ENCODE measurements around the gene CLPTM1. TPM values are rescaled to one million over a fixed set of nuclear protein-coding genes. Genes with fewer than 3 reads are reported as not detected.
A peak's percentile ranks its signal among the peaks of the same experiment; 100 is the strongest.
"Not testable (repeated sequence)": the region's sequence is repeated elsewhere in the genome, so short reads cannot be mapped to it uniquely, and the experiment has no call there.

Gene CLPTM1
- total RNA-seq, 4 donors from 2014 or later = 61.3 to 116 (median 89.4) TPM

- H3K4me1 ChIP-seq = no peaks in the 10 kb centered on the region
- ATAC-seq (no peak), DNase-seq (no peak)
- H3K27ac ChIP-seq = no peak overlapping the region
- no peak overlapping the region for H3K4me3 ChIP-seq
- no peaks in the 10 kb centered on the region for H3K9me3 ChIP-seq
- intact Hi-C loops (cut with DNase I; ENCODE audit: low total_unique reads) (no loop called here), in situ Hi-C loops (cut with MboI; ENCODE audit: low sequenced_read_pairs in 4 of 4) (loop anchor here in 2 of 4 donors (5.0 to 10.0 kb wide), 2 partner anchors 44 to 47 kb away; partner anchors contain the start of gene CLPTM1 (in 1 of the 2))
- TF ChIP-seq CTCF (IDR thresholded peaks at IDR 0.05 in 4 of 5, conservative IDR thresholded peaks at IDR 0.05 in 1 of 5) (no peak), POLR2A (IDR thresholded peaks at IDR 0.05) (no peak)
- H3K36me3 ChIP-seq = peaks cover 0 to under 1% of the 10 kb centered on the region in 2 donors
- H3K27me3 ChIP-seq = peaks cover 52 to 54% (median 54%) of the 10 kb centered on the region in 3 donors
Measured at GRCh38 chr19:44908074-44908835, 46.9 kb upstream of the CLPTM1 start.

GRCh38 chr19:44908836-44909261 lies 46.3 kb upstream of the CLPTM1 start:
- H3K27ac ChIP-seq = no peak overlapping the region
- in situ Hi-C loops (cut with MboI; ENCODE audit: low sequenced_read_pairs in 4 of 4) = loop anchor here in 2 of 4 donors (5.0 to 10.0 kb wide), 2 partner anchors 43 to 46 kb away; partner anchors contain the start of gene CLPTM1 (in 1 of the 2)
- DNase-seq (no peak), ATAC-seq (no peak)
- H3K27me3 ChIP-seq = peaks cover 52 to 54% (median 54%) of the 10 kb centered on the region in 3 donors
- H3K4me3 ChIP-seq = no peak overlapping the region
- H3K9me3 ChIP-seq = no peaks in the 10 kb centered on the region
- no peak for TF ChIP-seq POLR2A (IDR thresholded peaks at IDR 0.05)
- TF ChIP-seq CTCF (IDR thresholded peaks at IDR 0.05 in 4 of 5, conservative IDR thresholded peaks at IDR 0.05 in 1 of 5) = no peak
- no peaks in the 10 kb centered on the region for H3K36me3 ChIP-seq
- intact Hi-C loops (cut with DNase I; ENCODE audit: low total_unique reads) = no loop called here
- no peaks in the 10 kb centered on the region for H3K4me1 ChIP-seq

- H3K27ac ChIP-seq = no peak overlapping the region
- no peak for ATAC-seq
- peaks cover 49 to 53% (median 51%) of the 10 kb centered on the region in 3 donors for H3K27me3 ChIP-seq
- no peaks in the 10 kb centered on the region for H3K36me3 ChIP-seq
- peaks cover 0 to 5% of the 10 kb centered on the region in 2 donors for H3K4me1 ChIP-seq
- H3K9me3 ChIP-seq = no peaks in the 10 kb centered on the region
- intact Hi-C loops (cut with DNase I; ENCODE audit: low total_unique reads) = no loop called here
- DNase-seq = no peak
- H3K4me3 ChIP-seq = no peak overlapping the region
- no peak for TF ChIP-seq POLR2A (IDR thresholded peaks at IDR 0.05)
- TF ChIP-seq CTCF (IDR thresholded peaks at IDR 0.05 in 4 of 5, conservative IDR thresholded peaks at IDR 0.05 in 1 of 5) = no peak
- in situ Hi-C loops (cut with MboI; ENCODE audit: low sequenced_read_pairs in 4 of 4) = loop anchor here in 2 of 4 donors (5.0 to 10.0 kb wide), 2 partner anchors 43 to 45 kb away; partner anchors contain the start of gene CLPTM1 (in 1 of the 2)
Measured at GRCh38 chr19:44909775-44910174, 45.4 kb upstream of the CLPTM1 start.

GRCh38 chr19:44911896-44912295 lies 43.3 kb upstream of the CLPTM1 start:
- H3K36me3 ChIP-seq; ATAC-seq; DNase-seq; H3K4me1 ChIP-seq; H3K9me3 ChIP-seq; intact Hi-C loops (cut with DNase I; ENCODE audit: low total_unique reads); in situ Hi-C loops (cut with MboI; ENCODE audit: low sequenced_read_pairs in 4 of 4); H3K4me3 ChIP-seq; H3K27ac ChIP-seq: not testable (repeated sequence)
- H3K27me3 ChIP-seq = peaks cover 28 to 33% (median 30%) of the 10 kb centered on the region in 3 donors

GRCh38 chr19:44912854-44913253 lies 42.3 kb upstream of the CLPTM1 start:
- Histone ChIP-seq H3K4me3 (no peak overlapping the region), H3K4me1 (peaks cover 0 to 7% of the 10 kb centered on the region in 2 donors), H3K36me3 (no peaks in the 10 kb centered on the region), H3K27ac (no peak overlapping the region), H3K27me3 (peaks cover 18 to 25% (median 21%) of the 10 kb centered on the region in 3 donors), H3K9me3 (no peaks in the 10 kb centered on the region)
- ATAC-seq (peak in 1 of 2 donors; percentile 32), DNase-seq (peak; percentile 15 to 59)
- no peak for TF ChIP-seq POLR2A (IDR thresholded peaks at IDR 0.05)
- TF ChIP-seq CTCF (IDR thresholded peaks at IDR 0.05 in 4 of 5, conservative IDR thresholded peaks at IDR 0.05 in 1 of 5) = no peak
- intact Hi-C loops (cut with DNase I; ENCODE audit: low total_unique reads) (no loop called here), in situ Hi-C loops (cut with MboI; ENCODE audit: low sequenced_read_pairs in 4 of 4) (no loop called here)

- H3K36me3 ChIP-seq; ATAC-seq; H3K4me3 ChIP-seq; H3K9me3 ChIP-seq; in situ Hi-C loops (cut with MboI; ENCODE audit: low sequenced_read_pairs in 4 of 4); H3K4me1 ChIP-seq; intact Hi-C loops (cut with DNase I; ENCODE audit: low total_unique reads); DNase-seq; H3K27ac ChIP-seq: not testable (repeated sequence)
- H3K27me3 ChIP-seq = peaks cover 15 to 23% (median 18%) of the 10 kb centered on the region in 3 donors
Measured at GRCh38 chr19:44913512-44914432, 41.4 kb upstream of the CLPTM1 start.

Measured in gastrocnemius medialis (tissue), 4 donors.